D721Med (cell line): Measurements from ENCODE around the gene NUDT9.
"Not testable (repeated sequence)": the region's sequence is repeated elsewhere in the genome, so short reads cannot be mapped to it uniquely, and the experiment has no call there.

Source experiments
- DNase-seq: peaks from one replicate; pipeline ENCODE4 v3.0.0; 2011; ENCODE audit warnings: low spot score; ENCODE audit not compliant: insufficient read length
- FAIRE-seq: peaks from 2 replicates; lab custom pipeline; 2011; peaks lifted over from hg19 to GRCh38; lab: Jason Lieb, UNC
- TF ChIP-seq, protein P1 (sequence below): IDR thresholded peaks from 2 replicates; pipeline ENCODE4 v1.5.1; 2012; ENCODE audit warnings: mild to moderate bottlenecking, control low read depth; ENCODE audit not compliant: insufficient read depth; ENCODE audit errors: missing control alignments

The NUDT9 gene

DNA sequence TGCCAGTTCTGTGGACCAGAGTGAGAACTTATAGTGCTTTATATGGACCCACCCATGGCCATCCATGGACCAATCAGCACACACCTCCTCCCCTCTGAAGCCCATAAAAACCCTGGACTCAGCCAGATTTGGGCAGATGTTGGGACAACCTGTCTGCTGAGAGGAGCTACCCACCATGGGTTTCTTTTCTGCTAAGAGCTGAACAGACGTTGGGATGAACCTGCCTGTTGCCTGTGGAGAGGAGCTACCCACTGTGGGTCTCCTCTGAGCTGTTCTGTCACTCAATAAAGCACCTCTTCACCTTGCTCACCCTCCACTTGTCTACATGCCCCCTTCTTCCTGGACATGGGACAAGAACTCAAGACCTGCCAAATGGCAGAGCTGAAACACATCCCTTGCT, 22.4 kb upstream of the NUDT9 start:
- TF ChIP-seq, protein P1, sequence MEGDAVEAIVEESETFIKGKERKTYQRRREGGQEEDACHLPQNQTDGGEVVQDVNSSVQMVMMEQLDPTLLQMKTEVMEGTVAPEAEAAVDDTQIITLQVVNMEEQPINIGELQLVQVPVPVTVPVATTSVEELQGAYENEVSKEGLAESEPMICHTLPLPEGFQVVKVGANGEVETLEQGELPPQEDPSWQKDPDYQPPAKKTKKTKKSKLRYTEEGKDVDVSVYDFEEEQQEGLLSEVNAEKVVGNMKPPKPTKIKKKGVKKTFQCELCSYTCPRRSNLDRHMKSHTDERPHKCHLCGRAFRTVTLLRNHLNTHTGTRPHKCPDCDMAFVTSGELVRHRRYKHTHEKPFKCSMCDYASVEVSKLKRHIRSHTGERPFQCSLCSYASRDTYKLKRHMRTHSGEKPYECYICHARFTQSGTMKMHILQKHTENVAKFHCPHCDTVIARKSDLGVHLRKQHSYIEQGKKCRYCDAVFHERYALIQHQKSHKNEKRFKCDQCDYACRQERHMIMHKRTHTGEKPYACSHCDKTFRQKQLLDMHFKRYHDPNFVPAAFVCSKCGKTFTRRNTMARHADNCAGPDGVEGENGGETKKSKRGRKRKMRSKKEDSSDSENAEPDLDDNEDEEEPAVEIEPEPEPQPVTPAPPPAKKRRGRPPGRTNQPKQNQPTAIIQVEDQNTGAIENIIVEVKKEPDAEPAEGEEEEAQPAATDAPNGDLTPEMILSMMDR: no peak
- FAIRE-seq (no peak), DNase-seq (no peak)

DNA sequence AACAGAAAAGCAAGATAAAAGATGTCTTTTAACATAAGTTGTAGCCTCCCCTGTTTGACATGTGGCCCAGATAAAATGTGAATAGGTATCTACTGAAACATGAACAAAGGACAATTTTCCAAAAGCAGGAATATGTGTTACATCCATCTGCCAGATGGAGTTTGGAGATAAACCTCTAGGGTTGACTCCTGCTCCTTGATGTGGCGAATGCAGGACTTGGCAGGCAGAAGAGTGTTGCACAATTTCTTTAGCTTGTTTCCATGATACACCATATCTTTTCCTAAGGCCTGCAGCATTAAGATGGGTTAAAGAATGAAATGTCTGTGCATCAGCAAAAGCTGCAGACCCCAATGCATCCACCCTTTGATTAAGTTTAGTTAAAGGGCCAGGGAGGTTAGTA, 18.6 kb upstream of the NUDT9 start:
- DNase-seq: not testable (repeated sequence)

DNA sequence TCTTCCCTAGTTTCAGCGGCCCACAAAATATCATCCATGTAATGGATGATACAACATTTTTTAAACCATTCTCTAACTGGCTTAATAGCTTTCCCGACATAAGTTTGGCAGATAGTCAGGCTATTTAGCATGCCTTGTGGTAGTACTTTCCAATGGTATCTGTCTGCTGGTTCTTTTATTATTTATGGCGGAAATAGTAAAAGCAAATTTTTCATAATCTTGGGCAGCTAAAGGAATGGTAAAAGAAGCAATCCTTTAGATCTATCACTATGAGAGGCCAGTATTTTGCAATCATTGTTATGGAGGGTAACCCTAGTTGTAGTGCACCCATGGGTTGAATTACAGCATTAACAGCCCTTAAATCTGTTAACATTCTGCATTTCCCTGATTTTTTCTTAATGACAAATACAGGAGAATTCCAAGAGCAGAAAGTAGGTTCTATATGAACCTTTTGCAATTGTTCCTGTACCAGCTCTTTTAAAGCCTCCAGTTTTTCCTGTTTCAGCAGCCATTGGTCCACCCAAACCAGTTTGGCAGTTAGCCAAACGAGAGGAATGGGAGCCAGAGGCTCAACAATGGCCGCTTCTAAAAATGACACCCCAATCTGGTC, 17.1 kb upstream of the NUDT9 start:
- DNase-seq (no peak), FAIRE-seq (no peak)
- TF ChIP-seq, protein P1: no peak

More for the DNA sequence above, 18.6 kb upstream of the NUDT9 start:
- FAIRE-seq: not testable (repeated sequence)

DNA sequence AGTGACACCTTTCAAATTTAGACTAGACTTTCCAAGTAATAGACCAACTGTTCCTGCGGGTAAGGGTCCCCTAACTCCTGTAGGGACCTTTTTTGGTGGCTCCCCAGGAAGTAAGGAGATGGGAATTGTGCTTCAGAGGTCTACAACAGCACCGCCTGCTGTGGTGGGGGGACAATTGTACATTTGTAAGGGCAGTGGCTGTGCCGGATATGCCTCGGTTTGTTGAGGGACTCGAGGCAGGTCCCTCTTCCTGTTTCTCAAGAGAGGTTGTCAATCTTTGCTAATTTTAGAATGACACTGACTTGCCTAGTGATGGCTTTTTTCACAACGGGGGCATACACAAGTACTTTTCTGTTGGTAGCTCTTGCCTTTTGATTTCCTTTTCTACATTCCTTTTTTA, 15.9 kb upstream of the NUDT9 start:
- no peak for FAIRE-seq
- TF ChIP-seq, protein P1: no peak
- DNase-seq: no peak

DNA sequence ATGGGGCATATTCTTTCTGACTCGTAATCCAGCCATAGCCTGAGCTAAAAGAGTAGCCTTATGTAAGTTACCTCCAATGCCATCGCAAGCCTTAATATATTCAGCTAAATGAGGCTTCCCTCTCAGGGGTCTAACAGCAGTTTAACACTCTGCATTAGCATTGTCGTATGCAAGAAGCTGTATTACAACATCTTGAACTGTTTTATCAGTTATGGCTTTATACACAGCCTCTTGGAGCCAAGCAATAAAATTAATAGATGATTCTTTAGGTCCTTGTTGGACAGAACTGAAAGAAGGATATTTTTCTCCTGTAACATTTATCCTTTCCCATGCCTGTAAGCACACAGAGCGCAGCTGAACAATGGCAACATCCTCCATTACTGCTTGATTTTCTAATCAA, 15.5 kb upstream of the NUDT9 start:
- not testable (repeated sequence) for FAIRE-seq, DNase-seq

DNA sequence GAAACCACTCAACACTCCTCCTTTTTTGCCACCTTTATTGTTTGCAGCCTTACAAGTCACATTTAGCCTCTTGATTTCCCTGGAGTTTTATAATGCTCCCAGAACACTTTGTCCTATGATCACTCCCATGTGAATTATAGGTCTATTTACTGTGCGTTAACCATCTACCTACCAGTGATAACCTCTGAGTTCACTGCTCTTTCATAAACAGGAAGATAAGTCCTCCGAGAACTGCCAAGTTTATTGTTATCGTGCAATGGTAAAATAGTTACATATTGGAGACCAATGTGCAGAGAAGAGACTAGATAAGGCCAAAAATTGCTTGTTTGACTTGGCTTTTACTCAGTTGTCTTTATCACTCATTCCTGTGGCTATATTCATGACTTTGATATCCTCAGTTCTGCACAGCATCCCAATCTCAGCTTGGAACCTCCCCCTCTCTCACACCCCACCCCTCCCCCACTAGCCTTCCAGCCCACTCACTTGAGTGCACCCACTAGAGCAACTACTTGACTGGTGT, 12.9 kb upstream of the NUDT9 start:
- TF ChIP-seq, protein P1: no peak
- no peak for FAIRE-seq
- no peak for DNase-seq

DNA sequence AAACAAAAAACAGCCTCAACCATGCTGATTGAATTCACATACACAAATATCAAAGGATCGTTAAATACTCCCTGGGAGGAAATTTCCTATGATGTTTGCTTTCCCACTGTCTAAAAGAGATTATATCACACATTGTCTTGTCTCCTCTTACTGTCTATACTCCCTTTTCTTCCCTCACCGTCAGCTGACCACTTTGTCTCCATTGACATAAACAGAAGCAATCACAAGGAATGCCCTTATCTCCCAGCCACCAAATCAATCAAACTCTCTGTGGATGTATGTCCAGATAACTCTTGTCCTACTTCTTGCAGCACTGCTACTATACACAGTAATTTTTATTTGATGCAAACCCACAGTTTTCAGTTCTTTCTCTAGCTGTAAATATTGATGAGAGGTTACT, 12.2 kb upstream of the NUDT9 start:
- no peak for DNase-seq
- FAIRE-seq: no peak
- TF ChIP-seq, protein P1: no peak

DNA sequence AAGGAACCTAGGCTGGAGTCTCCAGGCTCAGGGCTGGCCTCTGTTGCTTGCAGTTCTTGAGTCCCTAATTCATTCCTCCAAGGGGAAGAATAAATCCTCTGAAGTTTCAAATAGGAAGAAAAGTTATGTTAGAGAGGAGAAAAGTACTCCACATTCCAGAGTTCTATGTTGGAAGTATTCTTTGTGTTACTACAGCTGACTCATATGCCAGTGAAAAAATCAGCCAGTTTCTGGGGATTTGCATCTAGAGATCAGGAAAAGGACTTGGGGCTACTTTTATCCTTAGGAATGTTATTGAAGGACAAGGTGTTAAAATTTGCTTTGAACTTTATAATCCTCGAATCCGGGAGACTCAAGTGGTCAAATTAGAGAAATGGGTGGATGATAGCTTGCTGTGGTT, 11.7 kb upstream of the NUDT9 start:
- FAIRE-seq (no peak), DNase-seq (no peak)
- TF ChIP-seq, protein P1: no peak
